Gastroesophageal sphincter (tissue), 3 donors: ENCODE measurements around the gene WASHC2A.
"Not testable (repeated sequence)": the region's sequence is repeated elsewhere in the genome, so short reads cannot be mapped to it uniquely, and the experiment has no call there.

Source experiments
- CTCF ChIP-seq, 4 experiments: fragments of 200-600 bp in 2 of 4; fragments of 450-650 bp in 2 of 4; sonication (generic) in 1 of 4; IDR thresholded peaks; one replicate each; pipeline ENCODE4 v1.5.1; 2017 to 2019; ENCODE audit warnings: antibody characterized with exemption in 4 of 4, mild to moderate bottlenecking in 2 of 4, moderate library complexity in 2 of 4
- EP300 ChIP-seq: sonication (generic); formaldehyde crosslinking; IDR thresholded peaks from one replicate; pipeline ENCODE4 v1.6.1; 2017; ENCODE audit warnings: antibody characterized with exemption, mild to moderate bottlenecking
- POLR2A ChIP-seq, 2 donors: fragments of 450-650 bp; IDR thresholded peaks; one replicate each; pipeline ENCODE4 v1.6.1; 2017; ENCODE audit warnings: antibody characterized with exemption in 2 of 2, mild to moderate bottlenecking in 2 of 2, moderate library complexity in 1 of 2
- POLR2AphosphoS5 ChIP-seq: sonication (generic); formaldehyde crosslinking; IDR thresholded peaks from one replicate; pipeline ENCODE4 v1.6.1; 2017; ENCODE audit warnings: antibody characterized with exemption

GRCh38 chr10:50075544-50075943 is 7.8 kb downstream of the WASHC2A start:
- TF ChIP-seq POLR2A (IDR thresholded peaks at IDR 0.05); CTCF (IDR thresholded peaks at IDR 0.05); POLR2AphosphoS5; EP300: not testable (repeated sequence)
